Measurements from ENCODE around the gene NFATC1.

DNA sequence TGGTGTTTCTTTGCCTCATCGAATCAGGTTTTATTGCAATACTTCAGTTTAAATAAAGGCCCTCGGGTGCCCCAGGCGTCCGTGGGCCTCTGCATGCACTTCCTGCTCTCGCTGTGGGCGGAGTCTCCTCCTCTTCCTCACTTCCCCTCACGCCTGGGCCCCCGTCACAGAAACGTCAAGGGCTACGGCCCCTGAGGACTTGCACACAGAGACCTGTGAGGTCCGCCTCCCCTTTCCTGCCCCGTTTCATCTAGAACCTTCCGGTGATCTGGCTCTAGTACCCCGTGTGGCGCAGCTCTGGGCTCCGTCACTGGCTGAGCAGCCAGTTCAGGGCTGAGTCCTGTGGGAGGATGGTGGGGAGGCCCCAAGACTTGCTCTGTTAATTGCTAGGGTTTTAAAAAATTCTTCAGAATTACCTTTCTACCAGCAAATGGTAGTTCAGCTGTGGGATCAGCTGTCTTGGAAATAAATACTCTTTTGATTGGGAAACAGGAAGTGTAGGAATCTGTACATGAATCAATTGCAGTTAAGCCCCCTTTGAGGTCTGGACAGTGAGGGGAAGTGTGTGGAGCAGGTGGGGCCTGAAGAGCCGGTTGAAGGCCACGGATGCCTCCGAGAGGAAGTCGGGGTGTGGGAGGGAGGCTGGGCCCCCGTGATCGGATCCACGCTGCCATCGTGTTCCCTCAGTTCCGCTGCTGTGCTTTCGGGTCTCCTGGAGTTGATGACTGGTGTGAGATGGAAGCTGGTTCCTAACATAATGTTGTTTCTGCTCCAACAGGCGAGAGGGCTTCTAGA, 10.2 kb downstream of the NFATC1 start:
- TF ChIP-seq YY1 (IDR thresholded peaks at IDR 0.05; ENCODE audit: insufficient read depth, insufficient read length) (no peak), SUZ12 (IDR thresholded peaks at IDR 0.05; ENCODE audit: extremely low read depth, insufficient read depth, insufficient read length) (no peak), ZNF274 (IDR thresholded peaks at IDR 0.05; ENCODE audit: low read depth, low read length) (no peak)

Measured in NT2/D1 (cell line).